ENCODE results near the gene SNAI3. TPM values are rescaled to one million over a fixed set of nuclear protein-coding genes. Genes with fewer than 3 reads are reported as not detected.

The SNAI3 gene
- total RNA-seq, 3 donors from 2014 or later, result 0.28 to 0.82 (median 0.55) TPM

DNA sequence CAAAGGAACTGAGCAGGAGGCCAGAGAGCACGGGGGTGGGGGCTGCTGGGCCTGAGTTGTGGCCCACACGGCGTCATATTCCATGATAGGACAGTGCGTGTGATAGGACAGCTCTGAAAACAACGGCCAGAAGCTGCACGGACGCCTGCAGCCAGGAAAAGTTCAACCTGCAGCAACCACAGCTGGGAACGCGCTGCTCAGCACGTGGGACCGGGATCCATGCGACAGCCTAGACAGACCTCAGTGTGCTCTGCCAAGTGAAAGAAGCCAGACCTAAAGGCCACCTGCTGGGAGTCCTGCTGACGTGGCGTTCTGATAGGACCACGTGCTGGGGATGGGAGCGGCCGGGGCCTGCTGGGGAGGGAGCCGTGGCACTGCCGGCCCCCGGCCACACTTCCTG is 41.6 kb upstream of the SNAI3 start:
- Histone ChIP-seq H3K4me1 (ENCODE audit: low read depth) (no peaks in the 10 kb centered on the region), H3K36me3 (ENCODE audit: low read depth) (peaks cover 13% of the 10 kb centered on the region), H3K9me3 (no peaks in the 10 kb centered on the region), H3K4me3 (no peak overlapping the region)
- TF ChIP-seq, protein P1, sequence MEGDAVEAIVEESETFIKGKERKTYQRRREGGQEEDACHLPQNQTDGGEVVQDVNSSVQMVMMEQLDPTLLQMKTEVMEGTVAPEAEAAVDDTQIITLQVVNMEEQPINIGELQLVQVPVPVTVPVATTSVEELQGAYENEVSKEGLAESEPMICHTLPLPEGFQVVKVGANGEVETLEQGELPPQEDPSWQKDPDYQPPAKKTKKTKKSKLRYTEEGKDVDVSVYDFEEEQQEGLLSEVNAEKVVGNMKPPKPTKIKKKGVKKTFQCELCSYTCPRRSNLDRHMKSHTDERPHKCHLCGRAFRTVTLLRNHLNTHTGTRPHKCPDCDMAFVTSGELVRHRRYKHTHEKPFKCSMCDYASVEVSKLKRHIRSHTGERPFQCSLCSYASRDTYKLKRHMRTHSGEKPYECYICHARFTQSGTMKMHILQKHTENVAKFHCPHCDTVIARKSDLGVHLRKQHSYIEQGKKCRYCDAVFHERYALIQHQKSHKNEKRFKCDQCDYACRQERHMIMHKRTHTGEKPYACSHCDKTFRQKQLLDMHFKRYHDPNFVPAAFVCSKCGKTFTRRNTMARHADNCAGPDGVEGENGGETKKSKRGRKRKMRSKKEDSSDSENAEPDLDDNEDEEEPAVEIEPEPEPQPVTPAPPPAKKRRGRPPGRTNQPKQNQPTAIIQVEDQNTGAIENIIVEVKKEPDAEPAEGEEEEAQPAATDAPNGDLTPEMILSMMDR (IDR thresholded peaks at IDR 0.05), result no peak
- intact Hi-C loops (cut with DNase I, micrococcal nuclease), result no loop called here
- DNase-seq (no peak), ATAC-seq (no peak)

DNA sequence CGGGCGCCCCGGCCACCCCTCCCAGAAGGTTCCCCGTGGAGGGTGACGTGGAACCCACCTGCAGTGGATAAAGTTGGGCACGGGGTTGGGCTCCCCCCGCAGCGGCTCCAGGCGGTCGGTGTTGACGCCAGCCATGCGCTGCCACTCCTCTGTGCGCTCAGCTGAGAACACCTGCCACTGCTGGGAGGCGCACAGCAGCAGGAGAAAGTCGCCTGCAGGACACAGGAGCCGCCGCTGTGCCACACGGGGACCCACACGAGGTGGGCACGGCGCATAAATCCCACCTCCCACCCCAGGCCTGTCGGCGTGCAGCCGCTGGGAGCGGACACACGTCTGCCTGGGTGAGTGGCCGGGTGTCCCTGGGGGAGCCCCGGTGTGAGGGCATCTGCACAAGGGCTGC is 40.7 kb upstream of the SNAI3 start:
- intact Hi-C loops (cut with DNase I, micrococcal nuclease), result no loop called here
- Histone ChIP-seq H3K4me3 (no peak overlapping the region), H3K4me1 (ENCODE audit: low read depth) (no peaks in the 10 kb centered on the region), H3K36me3 (ENCODE audit: low read depth) (peaks cover 13% of the 10 kb centered on the region), H3K9me3 (no peaks in the 10 kb centered on the region)
- no peak for DNase-seq
- TF ChIP-seq, protein P1 (IDR thresholded peaks at IDR 0.05), result no peak
- no peak for ATAC-seq

DNA sequence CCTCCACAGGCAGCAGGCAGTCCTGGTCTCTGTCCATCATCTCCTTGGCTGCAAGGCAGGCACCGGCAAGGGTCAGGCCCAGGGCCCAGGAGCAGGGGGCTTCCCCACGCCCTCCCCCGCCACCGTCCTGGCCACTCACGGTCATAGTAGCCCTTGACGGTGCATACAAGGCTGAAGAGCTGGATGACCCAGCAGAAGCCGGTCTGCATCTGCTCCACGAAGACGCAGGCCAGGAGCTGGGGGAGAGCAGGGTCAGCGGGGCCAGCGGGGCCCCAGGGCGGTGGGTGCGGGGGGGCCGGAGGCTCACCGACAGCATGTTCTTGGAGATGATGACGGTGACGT is 40.1 kb upstream of the SNAI3 start:
- ATAC-seq (no peak), DNase-seq (no peak)
- Histone ChIP-seq H3K4me3 (no peak overlapping the region), H3K9me3 (no peaks in the 10 kb centered on the region), H3K36me3 (ENCODE audit: low read depth) (peaks cover 13% of the 10 kb centered on the region), H3K4me1 (ENCODE audit: low read depth) (no peaks in the 10 kb centered on the region)
- TF ChIP-seq, protein P1 (IDR thresholded peaks at IDR 0.05), result no peak
- intact Hi-C loops (cut with DNase I, micrococcal nuclease), result no loop called here

DNA sequence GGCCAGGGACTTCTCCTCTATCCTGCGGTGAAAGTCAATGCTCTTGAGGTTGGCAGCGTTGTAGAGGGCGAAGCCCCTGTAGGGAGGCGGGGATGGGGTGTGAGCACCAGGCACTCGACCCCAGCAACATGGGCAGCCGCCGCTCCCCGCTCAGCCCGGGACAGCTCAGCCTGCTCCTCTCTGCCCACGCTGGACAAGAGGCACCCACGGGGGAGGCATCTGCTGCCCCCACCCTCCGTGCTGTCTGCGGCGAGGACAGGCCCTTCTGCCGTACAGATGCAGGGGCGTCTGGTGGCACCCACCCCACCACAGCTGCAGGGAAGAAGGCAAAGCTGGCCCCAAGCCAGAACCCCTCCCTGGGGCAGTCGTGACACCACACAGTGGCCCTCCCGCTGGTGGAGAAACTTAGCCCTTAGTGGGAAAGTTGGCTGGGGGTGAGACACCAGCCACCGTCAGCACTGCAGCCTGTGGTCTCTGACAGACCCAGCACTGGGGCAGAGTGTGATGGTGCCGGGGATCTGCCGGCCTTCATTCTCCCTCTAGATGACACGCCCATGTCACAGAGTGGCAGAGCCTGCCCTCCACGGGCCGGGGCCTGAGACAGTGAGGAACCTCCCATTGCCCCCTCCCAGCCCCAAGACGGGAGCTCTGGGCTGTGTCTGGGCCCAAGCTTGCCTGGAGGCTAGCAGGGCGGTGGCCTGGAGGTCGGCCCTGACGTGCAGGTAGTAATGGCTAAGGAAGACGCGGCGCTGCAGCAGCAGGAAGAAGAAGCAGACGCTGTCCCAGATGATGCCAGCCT is 39.5 kb upstream of the SNAI3 start:
- DNase-seq (no peak), ATAC-seq (no peak)
- Histone ChIP-seq H3K4me3 (no peak overlapping the region), H3K4me1 (ENCODE audit: low read depth) (no peaks in the 10 kb centered on the region), H3K36me3 (ENCODE audit: low read depth) (peaks cover 13% of the 10 kb centered on the region), H3K9me3 (no peaks in the 10 kb centered on the region)
- TF ChIP-seq, protein P1 (IDR thresholded peaks at IDR 0.05), result no peak
- intact Hi-C loops (cut with DNase I, micrococcal nuclease), result no loop called here

DNA sequence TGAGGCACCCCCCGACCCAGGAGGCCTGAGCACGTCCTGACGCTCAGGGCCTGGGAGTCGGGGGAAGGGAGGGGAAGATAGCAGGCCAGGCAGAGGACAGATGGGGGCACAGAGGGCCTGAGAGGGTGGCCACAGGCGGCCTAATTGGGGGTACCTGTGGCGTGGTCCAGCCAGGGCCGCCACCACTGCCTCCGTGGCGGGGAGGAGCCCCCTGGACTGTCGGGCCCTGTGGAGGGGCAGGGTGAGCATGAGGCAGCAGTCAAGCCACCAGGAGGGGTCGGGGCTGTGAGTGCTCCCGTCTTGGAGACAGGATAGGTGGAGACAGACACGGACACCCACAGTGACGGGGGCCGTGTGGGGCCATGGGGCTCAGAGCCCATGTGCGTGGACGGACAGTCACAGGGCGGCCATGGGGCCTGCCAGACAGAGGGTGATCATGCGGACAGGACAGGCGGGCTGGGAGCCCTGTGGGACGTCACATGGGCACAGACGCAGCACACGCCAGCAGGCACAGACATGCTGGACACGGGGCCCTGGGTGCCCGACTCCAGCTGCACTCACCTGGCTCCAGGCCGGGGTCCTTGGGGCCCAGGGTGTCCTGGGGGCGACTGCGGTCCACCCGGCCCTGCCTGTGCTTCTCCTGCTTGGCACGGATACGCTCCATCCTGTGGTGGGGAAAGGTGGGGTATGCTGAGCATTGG is 38.7 kb upstream of the SNAI3 start:
- DNase-seq, result no peak
- Histone ChIP-seq H3K4me1 (ENCODE audit: low read depth) (no peaks in the 10 kb centered on the region), H3K4me3 (no peak overlapping the region), H3K9me3 (no peaks in the 10 kb centered on the region), H3K36me3 (ENCODE audit: low read depth) (peaks cover 13% of the 10 kb centered on the region)
- no peak for ATAC-seq
- intact Hi-C loops (cut with DNase I, micrococcal nuclease), result no loop called here
- TF ChIP-seq, protein P1 (IDR thresholded peaks at IDR 0.05), result no peak

Data from mucosa of descending colon (tissue), 3 donors.